ENCODE measurements around the gene STRAP.

GRCh38 chr12:15892645-15893259 is 10.6 kb downstream of the STRAP start:
- TF ChIP-seq POLR2A (IDR thresholded peaks at IDR 0.05) (no peak), CTCF (IDR thresholded peaks at IDR 0.05) (no peak)

Measured in adrenal gland (tissue), 5 donors.